HCT116 (cell line): ENCODE results near the gene OR6S1. TPM values are rescaled to one million over a fixed set of nuclear protein-coding genes. Genes with fewer than 3 reads are reported as not detected.

Experiments
- ATAC-seq: fragments of 200-7000 bp; cut with Tn5 transposase; 2 replicates; pipeline ENCODE4 v1.9.1; 2020; ENCODE audit warnings: mild to moderate bottlenecking, moderate library complexity
- BruUV-seq: library from RNA; stranded (reverse); fragments of 400-500 nt; replicated peaks from 2 replicates; lab custom pipeline; 2021; lab: Mats Ljungman, UMichigan
- CTCF ChIA-PET: fragments of 300-600 bp; sonication (Branson Sonifier 250); formaldehyde crosslinking; loops from one replicate; lab custom pipeline; 2021; ENCODE audit warnings: antibody characterized with exemption; lab: Charles Lee
- POLR2A ChIA-PET: fragments of 300-600, 350-600 bp; sonication (Branson Sonifier 250); formaldehyde crosslinking; loops from one replicate; lab custom pipeline; 2021; ENCODE audit warnings: antibody characterized with exemption; lab: Charles Lee
- RAD21 ChIA-PET, 2 experiments: fragments of 300-600 bp; sonication (Branson Sonifier 250); formaldehyde crosslinking; loops; one replicate each; lab custom pipeline; 2023; ENCODE audit warnings: low total read pairs in 2 of 2; ENCODE audit not compliant: uncharacterized antibody in 2 of 2, unreplicated experiment in 2 of 2, low non-redundant PET in 1 of 2; lab: Charles Lee
- DNase-seq: peaks from one replicate; pipeline ENCODE4 v3.0.0-alpha.2; 2010; ENCODE audit warnings: low read depth, low spot score
- H2AFZ ChIP-seq: fragments of 200-600 bp; shearing (Covaris generic), sonication (generic); 2 replicates; pipeline ENCODE4 v1.6.1; 2017; ENCODE audit warnings: low read depth, mixed run types, mixed read lengths, antibody characterized with exemption, low read length; ENCODE audit not compliant: poor library complexity, severe bottlenecking
- H3K27ac ChIP-seq: 2 replicates; pipeline ENCODE4 v1.5.1; 2012; ENCODE audit warnings: low read depth, low read length
- H3K27me3 ChIP-seq: fragments of 200-600 bp; sonication (generic); 2 replicates; pipeline ENCODE4 v1.6.1; 2016; ENCODE audit warnings: mixed run types, low read length, mixed read lengths; ENCODE audit not compliant: insufficient read depth
- H3K36me3 ChIP-seq, 2 experiments: fragments of 200-500 bp in 1 of 2; fragments of 200-600 bp in 1 of 2; sonication (Bioruptor generic) in 1 of 2; sonication (generic) in 1 of 2; 2 replicates each; pipeline versions ENCODE4 v1.5.1 to v1.6.1; 2014 to 2016; ENCODE audit warnings: low read length in 2 of 2, inconsistent platforms in 1 of 2, mixed read lengths in 1 of 2, mixed run types in 1 of 2; ENCODE audit not compliant: insufficient read depth in 2 of 2, control insufficient read depth in 1 of 2
- H3K4me1 ChIP-seq, 2 experiments: fragments of 200-600 bp in 1 of 2; sonication (generic) in 1 of 2; 2 replicates each; pipeline versions ENCODE4 v1.5.1 to v1.6.1; 2012 to 2017; ENCODE audit warnings: low read length in 2 of 2, inconsistent platforms in 1 of 2, mild to moderate bottlenecking in 1 of 2, mixed read lengths in 1 of 2, mixed run types in 1 of 2, moderate library complexity in 1 of 2; ENCODE audit not compliant: insufficient read depth in 2 of 2, control insufficient read depth in 1 of 2
- H3K4me2 ChIP-seq: fragments of 200-600 bp; sonication (generic); 2 replicates; pipeline ENCODE4 v1.6.1; 2017; ENCODE audit warnings: mixed run types, low read length, mixed read lengths
- H3K4me3 ChIP-seq, 2 experiments: fragments of 200-600 bp in 1 of 2; sonication (generic) in 1 of 2; replicated peaks in 1 of 2; 2 replicates each; pipeline ENCODE4 v1.5.1; 2011 to 2016; ENCODE audit warnings: low read length in 2 of 2, control low read depth in 1 of 2, low read depth in 1 of 2, mild to moderate bottlenecking in 1 of 2, mixed read lengths in 1 of 2, mixed run types in 1 of 2
- H3K79me2 ChIP-seq: fragments of 200-600 bp; sonication (generic); 2 replicates; pipeline ENCODE4 v1.6.1; 2017; ENCODE audit warnings: mild to moderate bottlenecking, mixed run types, low read length, moderate library complexity, mixed read lengths; ENCODE audit not compliant: insufficient read depth
- H3K9ac ChIP-seq: fragments of 200-600 bp; sonication (generic); 2 replicates; pipeline ENCODE4 v1.6.1; 2016; ENCODE audit warnings: low read length, mixed read lengths
- H3K9me2 ChIP-seq: fragments of 200-600 bp; sonication (generic), shearing (Covaris generic); 2 replicates; pipeline ENCODE4 v1.6.1; 2017; ENCODE audit warnings: mixed run types, mild to moderate bottlenecking, moderate library complexity; ENCODE audit not compliant: insufficient read depth
- H3K9me3 ChIP-seq, 2 experiments: fragments of 200-500 bp in 1 of 2; fragments of 200-600 bp in 1 of 2; sonication (Bioruptor generic) in 1 of 2; sonication (generic) in 1 of 2; 2 replicates each; pipeline ENCODE4 v1.6.1; 2014 to 2017; ENCODE audit warnings: low read length in 2 of 2, mixed read lengths in 2 of 2, inconsistent platforms in 1 of 2, low read depth in 1 of 2, mild to moderate bottlenecking in 1 of 2, mixed run types in 1 of 2, moderate library complexity in 1 of 2; ENCODE audit not compliant: control insufficient read depth in 1 of 2, insufficient read depth in 1 of 2
- H4K20me1 ChIP-seq: fragments of 200-600 bp; sonication (generic), shearing (Covaris generic); 2 replicates; pipeline ENCODE4 v1.6.1; 2017; ENCODE audit warnings: mixed run types, mild to moderate bottlenecking, moderate library complexity; ENCODE audit not compliant: insufficient read depth
- CBX3 ChIP-seq: IDR thresholded peaks from 2 replicates; pipeline ENCODE4 v1.6.1; 2012; ENCODE audit warnings: low read depth
- ELF1 ChIP-seq: IDR thresholded peaks from 2 replicates; pipeline ENCODE4 v1.6.1; 2012; ENCODE audit warnings: low read depth, borderline replicate concordance
- EZH2phosphoT487 ChIP-seq: fragments of 200-600 bp; IDR thresholded peaks from 2 replicates; pipeline ENCODE4 v1.6.1; 2018; ENCODE audit warnings: antibody characterized with exemption, borderline replicate concordance
- JUND ChIP-seq: IDR thresholded peaks from 2 replicates; pipeline ENCODE4 v1.6.1; 2012
- POLR2A ChIP-seq: IDR thresholded peaks from 2 replicates; pipeline ENCODE4 v1.7.0; 2011; ENCODE audit warnings: borderline replicate concordance; ENCODE audit not compliant: insufficient read depth, insufficient read length; ENCODE audit errors: extremely low read depth
- POLR2AphosphoS5 ChIP-seq: IDR thresholded peaks from 2 replicates; pipeline ENCODE4 v1.6.1; 2011; ENCODE audit warnings: mild to moderate bottlenecking, low read depth, low read length, moderate library complexity
- RAD21 ChIP-seq: IDR thresholded peaks from 2 replicates; pipeline ENCODE4 v1.6.1; 2012; ENCODE audit warnings: low read depth, mild to moderate bottlenecking
- SP1 ChIP-seq: IDR thresholded peaks from 2 replicates; pipeline ENCODE4 v1.6.1; 2012; ENCODE audit warnings: low read depth
- TCF7L2 ChIP-seq: IDR thresholded peaks from 2 replicates; pipeline ENCODE4 v1.7.0; 2011; ENCODE audit warnings: borderline replicate concordance, inconsistent platforms; ENCODE audit not compliant: insufficient read depth, insufficient read length; ENCODE audit errors: extremely low read depth
- ZNF274 ChIP-seq: fragments of 200-500 bp; sonication (Bioruptor generic); IDR thresholded peaks from 2 replicates; pipeline ENCODE4 v1.6.1; 2014; ENCODE audit warnings: mild to moderate bottlenecking, low read depth, low read length, inconsistent platforms
- intact Hi-C: fragments of 100-400 bp; cut with micrococcal nuclease; formaldehyde crosslinking; loops from 2 replicates; pipeline ENCODE4 v1.10.0; 2022
- total RNA-seq: library from RNA; stranded (reverse); gene quantifications from one replicate; pipeline ENCODE4 v1.2.1, GENCODE V29; 2021; ENCODE audit not compliant: unreplicated experiment
- TF ChIP-seq, protein P1 (sequence below): IDR thresholded peaks from 2 replicates; pipeline ENCODE4 v1.6.1; 2011; ENCODE audit warnings: mild to moderate bottlenecking, low read length, moderate library complexity; ENCODE audit not compliant: insufficient replicate concordance; ENCODE audit errors: extremely low read depth
- TF ChIP-seq, protein P2 (sequence below): IDR thresholded peaks from 2 replicates; pipeline ENCODE4 v1.6.1; 2012
- TF ChIP-seq, protein P3 (sequence below): IDR thresholded peaks from 2 replicates; pipeline ENCODE4 v1.6.1; 2012

Gene OR6S1
- total RNA-seq, 1 experiment from 2014 or later, result not detected

DNA sequence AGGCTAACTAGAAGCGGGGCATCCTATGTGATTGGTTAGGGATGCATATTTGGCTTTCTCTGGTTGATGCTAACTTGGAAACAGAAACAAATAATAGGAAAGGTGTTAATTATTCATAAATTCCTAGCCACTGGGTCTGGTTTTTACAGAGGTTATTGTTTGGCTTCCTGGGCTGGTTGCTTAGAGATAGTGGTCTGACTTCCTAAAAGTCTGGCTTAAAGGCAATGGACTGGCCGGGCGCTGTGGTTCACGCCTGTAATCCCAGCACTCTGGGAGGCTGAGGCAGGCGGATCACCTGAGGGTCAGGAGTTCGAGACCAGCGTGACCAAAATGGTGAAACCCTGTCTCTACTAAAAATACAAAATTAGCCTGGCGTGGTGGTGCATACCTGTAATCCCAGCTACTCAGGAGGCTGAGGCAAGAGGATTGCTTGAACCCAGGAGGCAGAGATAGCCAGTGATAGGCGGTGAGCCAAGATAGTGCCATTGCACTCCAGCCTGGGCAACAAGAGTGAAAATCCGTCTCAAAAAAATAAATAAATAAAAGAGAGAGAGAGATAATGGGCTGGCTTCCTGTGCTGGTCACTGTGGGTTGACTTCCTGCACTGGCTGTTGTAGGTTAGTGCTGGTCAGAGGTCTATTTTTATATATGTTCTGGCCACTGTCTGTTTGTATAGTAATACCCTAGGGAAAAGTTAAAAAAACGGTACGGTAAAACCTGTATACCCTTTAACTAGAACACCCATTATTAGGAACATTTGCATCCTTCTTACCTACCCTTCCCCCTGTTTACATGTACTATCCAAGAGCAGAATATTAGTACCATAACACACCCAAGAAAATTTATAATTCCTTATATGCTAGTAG lies 24.1 kb downstream of the OR6S1 start (continued):
- TF ChIP-seq SP1, result no peak

DNA sequence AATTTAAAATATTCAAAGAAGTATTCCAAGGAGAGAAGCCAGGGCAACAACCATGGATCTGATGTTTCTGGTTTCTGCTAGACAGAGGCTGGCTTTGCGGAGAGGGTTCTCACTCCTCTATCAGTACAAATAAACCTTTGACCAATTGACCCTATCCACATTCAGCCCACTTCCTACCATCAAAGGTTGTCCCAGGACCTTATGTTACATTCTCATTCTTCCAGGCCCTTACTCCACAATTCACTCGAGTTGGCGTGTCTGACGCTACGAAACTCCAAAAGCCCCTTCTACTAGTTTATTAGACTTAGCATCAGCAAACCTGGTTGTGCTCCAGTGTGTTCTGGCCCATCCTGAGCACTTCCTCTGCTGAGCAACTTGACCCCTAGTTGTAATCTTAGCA lies 25.5 kb downstream of the OR6S1 start:
- intact Hi-C loops, result loop anchor here (10.0 kb wide), 1 partner anchor 359 kb away; no protein-coding TSS in a partner anchor
- ChIA-PET CTCF (no interaction called here), POLR2A (no interaction called here), RAD21 (no interaction called here)
- no peaks in the 10 kb centered on the region for H4K20me1 ChIP-seq
- H3K4me2 ChIP-seq, result no peak overlapping the region
- H3K27me3 ChIP-seq, result no peaks in the 10 kb centered on the region
- no peak for ATAC-seq
- no peak overlapping the region for H3K9ac ChIP-seq
- TF ChIP-seq ZNF274 (no peak), CBX3 (no peak), POLR2A (no peak), TCF7L2 (no peak), RAD21 (no peak), JUND (no peak), ELF1 (no peak), POLR2AphosphoS5 (no peak), EZH2phosphoT487 (no peak)
- TF ChIP-seq, protein P1, sequence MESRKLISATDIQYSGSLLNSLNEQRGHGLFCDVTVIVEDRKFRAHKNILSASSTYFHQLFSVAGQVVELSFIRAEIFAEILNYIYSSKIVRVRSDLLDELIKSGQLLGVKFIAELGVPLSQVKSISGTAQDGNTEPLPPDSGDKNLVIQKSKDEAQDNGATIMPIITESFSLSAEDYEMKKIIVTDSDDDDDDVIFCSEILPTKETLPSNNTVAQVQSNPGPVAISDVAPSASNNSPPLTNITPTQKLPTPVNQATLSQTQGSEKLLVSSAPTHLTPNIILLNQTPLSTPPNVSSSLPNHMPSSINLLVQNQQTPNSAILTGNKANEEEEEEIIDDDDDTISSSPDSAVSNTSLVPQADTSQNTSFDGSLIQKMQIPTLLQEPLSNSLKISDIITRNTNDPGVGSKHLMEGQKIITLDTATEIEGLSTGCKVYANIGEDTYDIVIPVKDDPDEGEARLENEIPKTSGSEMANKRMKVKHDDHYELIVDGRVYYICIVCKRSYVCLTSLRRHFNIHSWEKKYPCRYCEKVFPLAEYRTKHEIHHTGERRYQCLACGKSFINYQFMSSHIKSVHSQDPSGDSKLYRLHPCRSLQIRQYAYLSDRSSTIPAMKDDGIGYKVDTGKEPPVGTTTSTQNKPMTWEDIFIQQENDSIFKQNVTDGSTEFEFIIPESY, result no peak
- TF ChIP-seq, protein P2, sequence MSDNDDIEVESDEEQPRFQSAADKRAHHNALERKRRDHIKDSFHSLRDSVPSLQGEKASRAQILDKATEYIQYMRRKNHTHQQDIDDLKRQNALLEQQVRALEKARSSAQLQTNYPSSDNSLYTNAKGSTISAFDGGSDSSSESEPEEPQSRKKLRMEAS, result no peak
- TF ChIP-seq, protein P3, sequence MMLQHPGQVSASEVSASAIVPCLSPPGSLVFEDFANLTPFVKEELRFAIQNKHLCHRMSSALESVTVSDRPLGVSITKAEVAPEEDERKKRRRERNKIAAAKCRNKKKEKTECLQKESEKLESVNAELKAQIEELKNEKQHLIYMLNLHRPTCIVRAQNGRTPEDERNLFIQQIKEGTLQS, result no peak
- DNase-seq, result no peak
- no TSS peak for BruUV-seq
- H3K9me2 ChIP-seq, result no peaks in the 10 kb centered on the region
- H3K4me3 ChIP-seq, result no peak overlapping the region
- no peak overlapping the region for H3K27ac ChIP-seq
- no peaks in the 10 kb centered on the region for H3K9me3 ChIP-seq
- H3K79me2 ChIP-seq, result no peaks in the 10 kb centered on the region
- H3K4me1 ChIP-seq, result peaks cover 12 to 26% of the 10 kb centered on the region in 2 experiments
- H3K36me3 ChIP-seq, result no peaks in the 10 kb centered on the region
- H2AFZ ChIP-seq, result no peak overlapping the region
